Left renal pelvis (tissue), 4 donors: Measurements from ENCODE around the gene MDM2. TPM values are rescaled to one million over a fixed set of nuclear protein-coding genes. Genes with fewer than 3 reads are reported as not detected.
"Not testable (repeated sequence)": the region's sequence is repeated elsewhere in the genome, so short reads cannot be mapped to it uniquely, and the experiment has no call there.

ENCODE experiments used
- DNase-seq, 4 donors: peaks; one replicate each; pipeline ENCODE4 v3.0.0-alpha.2; 2013; ENCODE audit warnings: low read depth in 4 of 4, low spot score in 3 of 4
- polyA plus RNA-seq, 4 donors: library from polyadenylated mRNA; unstranded; fragments of 120-200 nt; gene quantifications; one replicate each; pipeline ENCODE4 v1.2.1, GENCODE V29; 2013; ENCODE audit not compliant: insufficient read length in 4 of 4

Gene MDM2
- polyA plus RNA-seq, 4 donors, result 55.0 to 78.0 (median 73.9) TPM

- DNase-seq, result no peak
Measured at GRCh38 chr12:68824131-68824530, 16.2 kb downstream of the MDM2 start.

GRCh38 chr12:68824597-68825250, 16.7 kb downstream of the MDM2 start:
- DNase-seq, result no peak

- DNase-seq, result no peak
Measured at GRCh38 chr12:68825569-68826217, 17.7 kb downstream of the MDM2 start.

- DNase-seq, result no peak
Measured at GRCh38 chr12:68827895-68828671, 20.1 kb downstream of the MDM2 start.

- no peak for DNase-seq
Measured at GRCh38 chr12:68828672-68829068, 20.7 kb downstream of the MDM2 start.

GRCh38 chr12:68831272-68831671, 23.3 kb downstream of the MDM2 start:
- DNase-seq, result no peak

- no peak for DNase-seq
Measured at GRCh38 chr12:68831751-68832503, 23.9 kb downstream of the MDM2 start.

- DNase-seq, result no peak
Measured at GRCh38 chr12:68832504-68832867, 24.5 kb downstream of the MDM2 start.

GRCh38 chr12:68833508-68833907, 25.5 kb downstream of the MDM2 start:
- no peak for DNase-seq

GRCh38 chr12:68835333-68835908, 27.4 kb downstream of the MDM2 start:
- DNase-seq, result no peak

GRCh38 chr12:68837215-68837614, 29.2 kb downstream of the MDM2 start:
- no peak for DNase-seq

- DNase-seq, result no peak
Measured at GRCh38 chr12:68838046-68838886, 30.3 kb downstream of the MDM2 start.

- no peak for DNase-seq
Measured at GRCh38 chr12:68839183-68840147, 31.5 kb downstream of the MDM2 start.

- DNase-seq, result not testable (repeated sequence)
Measured at GRCh38 chr12:68841175-68841574, 33.2 kb downstream of the MDM2 start.

- DNase-seq, result no peak
Measured at GRCh38 chr12:68841717-68842116, 33.7 kb downstream of the MDM2 start.

GRCh38 chr12:68842123-68842522, 34.1 kb downstream of the MDM2 start:
- DNase-seq, result no peak

GRCh38 chr12:68842784-68843567, 35.0 kb downstream of the MDM2 start:
- no peak for DNase-seq

- DNase-seq, result no peak
Measured at GRCh38 chr12:68844318-68844745, 36.4 kb downstream of the MDM2 start.
